Measurements from ENCODE around the gene DMD.

DNA sequence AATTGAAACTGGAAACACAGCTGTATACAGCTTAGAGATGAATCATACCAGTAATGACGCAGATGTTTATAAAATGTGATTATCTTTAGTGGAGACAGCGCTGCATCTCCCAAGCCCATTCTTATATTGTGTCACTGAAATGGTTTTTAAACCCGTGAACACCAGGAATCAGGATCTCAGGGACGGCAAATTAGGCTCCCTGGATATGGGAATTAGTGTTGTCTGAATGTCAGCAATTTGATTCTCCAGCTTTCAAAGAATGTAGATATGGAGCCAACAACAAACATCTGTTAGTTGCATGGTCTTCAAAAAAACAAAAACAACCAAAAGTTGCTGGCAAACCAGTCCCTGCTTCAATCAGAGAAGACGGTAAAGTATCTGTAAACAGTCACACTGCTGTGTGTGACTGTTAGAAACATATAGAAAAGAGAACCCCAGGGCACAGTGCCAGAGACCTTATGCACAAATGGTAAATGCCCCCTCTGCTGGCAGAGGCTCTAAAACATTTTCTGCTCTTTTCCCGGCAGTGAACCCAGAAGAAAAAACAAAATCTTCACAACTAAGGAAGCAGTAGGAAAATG is 1787.7 kb downstream of the DMD start:
- TF ChIP-seq, protein P1, sequence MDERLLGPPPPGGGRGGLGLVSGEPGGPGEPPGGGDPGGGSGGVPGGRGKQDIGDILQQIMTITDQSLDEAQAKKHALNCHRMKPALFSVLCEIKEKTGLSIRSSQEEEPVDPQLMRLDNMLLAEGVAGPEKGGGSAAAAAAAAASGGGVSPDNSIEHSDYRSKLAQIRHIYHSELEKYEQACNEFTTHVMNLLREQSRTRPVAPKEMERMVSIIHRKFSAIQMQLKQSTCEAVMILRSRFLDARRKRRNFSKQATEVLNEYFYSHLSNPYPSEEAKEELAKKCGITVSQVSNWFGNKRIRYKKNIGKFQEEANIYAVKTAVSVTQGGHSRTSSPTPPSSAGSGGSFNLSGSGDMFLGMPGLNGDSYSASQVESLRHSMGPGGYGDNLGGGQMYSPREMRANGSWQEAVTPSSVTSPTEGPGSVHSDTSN (CRISPR knock-in tag; IDR thresholded peaks at IDR 0.05): no peak
- TF ChIP-seq ZNF451 (CRISPR knock-in tag; IDR thresholded peaks at IDR 0.05) (no peak), GABPA (IDR thresholded peaks at IDR 0.05; ENCODE audit: low read depth, low read length) (no peak), GABPA (CRISPR knock-in tag; IDR thresholded peaks at IDR 0.05; ENCODE audit: low read depth) (no peak), ZNF816 (CRISPR knock-in tag; IDR thresholded peaks at IDR 0.05; ENCODE audit: borderline replicate concordance) (no peak), HDAC2 (CRISPR knock-in tag; IDR thresholded peaks at IDR 0.05) (no peak)
- TF ChIP-seq, protein P2, sequence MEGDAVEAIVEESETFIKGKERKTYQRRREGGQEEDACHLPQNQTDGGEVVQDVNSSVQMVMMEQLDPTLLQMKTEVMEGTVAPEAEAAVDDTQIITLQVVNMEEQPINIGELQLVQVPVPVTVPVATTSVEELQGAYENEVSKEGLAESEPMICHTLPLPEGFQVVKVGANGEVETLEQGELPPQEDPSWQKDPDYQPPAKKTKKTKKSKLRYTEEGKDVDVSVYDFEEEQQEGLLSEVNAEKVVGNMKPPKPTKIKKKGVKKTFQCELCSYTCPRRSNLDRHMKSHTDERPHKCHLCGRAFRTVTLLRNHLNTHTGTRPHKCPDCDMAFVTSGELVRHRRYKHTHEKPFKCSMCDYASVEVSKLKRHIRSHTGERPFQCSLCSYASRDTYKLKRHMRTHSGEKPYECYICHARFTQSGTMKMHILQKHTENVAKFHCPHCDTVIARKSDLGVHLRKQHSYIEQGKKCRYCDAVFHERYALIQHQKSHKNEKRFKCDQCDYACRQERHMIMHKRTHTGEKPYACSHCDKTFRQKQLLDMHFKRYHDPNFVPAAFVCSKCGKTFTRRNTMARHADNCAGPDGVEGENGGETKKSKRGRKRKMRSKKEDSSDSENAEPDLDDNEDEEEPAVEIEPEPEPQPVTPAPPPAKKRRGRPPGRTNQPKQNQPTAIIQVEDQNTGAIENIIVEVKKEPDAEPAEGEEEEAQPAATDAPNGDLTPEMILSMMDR (CRISPR knock-in tag; IDR thresholded peaks at IDR 0.05): peak; percentile 52

All from HepG2 (cell line).